Activated T-helper 2 cell treated with anti-CD3 and anti-CD28 coated beads, Interferon-gamma antibody, Interleukin-2, Interleukin-4, amounts not matched to agents 10 μg/mL and 5 μg/mL and 100 μg/mL, durations not matched to agents 14 hours and 24 hours and 36 hours (primary cell): ENCODE results near the gene COG6. TPM values are rescaled to one million over a fixed set of nuclear protein-coding genes. Genes with fewer than 3 reads are reported as not detected.

ENCODE experiments used
- DNase-seq: peaks from one replicate; pipeline ENCODE4 v3.0.0; 2021; ENCODE audit warnings: low spot score
- H3K27ac Mint-ChIP-seq: one replicate; pipeline ENCODE4 v1.8.0; 2021; ENCODE audit warnings: mixed read lengths
- H3K27me3 Mint-ChIP-seq: one replicate; pipeline ENCODE4 v1.8.0; 2021; ENCODE audit warnings: low read depth, mixed read lengths
- H3K36me3 Mint-ChIP-seq: one replicate; pipeline ENCODE4 v1.8.0; 2021; ENCODE audit warnings: low read depth, mixed read lengths
- H3K4me1 Mint-ChIP-seq: one replicate; pipeline ENCODE4 v1.8.0; 2021; ENCODE audit warnings: low read depth, mixed read lengths
- H3K4me3 Mint-ChIP-seq: one replicate; pipeline ENCODE4 v1.8.0; 2021; ENCODE audit warnings: low read depth, mild to moderate bottlenecking, moderate library complexity, mixed read lengths
- H3K9me3 Mint-ChIP-seq: one replicate; pipeline ENCODE4 v1.8.0; 2021; ENCODE audit warnings: mixed read lengths
- intact Hi-C: fragments of 100-400 bp; cut with micrococcal nuclease; formaldehyde crosslinking; loops from one replicate; pipeline ENCODE4 v1.15.1; 2023
- total RNA-seq: library from RNA; stranded (reverse); gene quantifications from 2 replicates; pipeline ENCODE4 v1.2.3, GENCODE V29; 2022

COG6 gene
- total RNA-seq, 1 donor from 2014 or later: 32.4 TPM

GRCh38 chr13:39760521-39760920 lies 105.1 kb downstream of the COG6 start:
- no peak for DNase-seq
- intact Hi-C loops: no loop called here
- Mint-ChIP-seq H3K27ac (no peak overlapping the region), H3K27me3 (no peaks in the 10 kb centered on the region), H3K4me1 (peaks cover 2% of the 10 kb centered on the region), H3K4me3 (no peak overlapping the region), H3K9me3 (no peaks in the 10 kb centered on the region), H3K36me3 (no peaks in the 10 kb centered on the region)

- DNase-seq: no peak
- H3K4me1 Mint-ChIP-seq: peaks cover 5% of the 10 kb centered on the region
- H3K27me3 Mint-ChIP-seq: no peaks in the 10 kb centered on the region
- no peak overlapping the region for H3K27ac Mint-ChIP-seq
- H3K4me3 Mint-ChIP-seq: no peak overlapping the region
- H3K36me3 Mint-ChIP-seq: no peaks in the 10 kb centered on the region
- intact Hi-C loops: loop anchor here (5.0 kb wide), 1 partner anchor 916 kb away; no protein-coding TSS in a partner anchor
- H3K9me3 Mint-ChIP-seq: no peaks in the 10 kb centered on the region
These were observed 110.5 kb downstream of the COG6 start for GRCh38 chr13:39765801-39766463.

GRCh38 chr13:39766464-39767158 lies 111.1 kb downstream of the COG6 start:
- Mint-ChIP-seq H3K27me3 (no peaks in the 10 kb centered on the region), H3K4me3 (no peak overlapping the region), H3K36me3 (no peaks in the 10 kb centered on the region), H3K9me3 (no peaks in the 10 kb centered on the region), H3K27ac (no peak overlapping the region), H3K4me1 (peaks cover 4% of the 10 kb centered on the region)
- DNase-seq: no peak
- intact Hi-C loops: loop anchor here (5.0 kb wide), 1 partner anchor 916 kb away; no protein-coding TSS in a partner anchor

- H3K27ac Mint-ChIP-seq: no peak overlapping the region
- peaks cover 3% of the 10 kb centered on the region for H3K9me3 Mint-ChIP-seq
- peaks cover 4% of the 10 kb centered on the region for H3K4me1 Mint-ChIP-seq
- no peak overlapping the region for H3K4me3 Mint-ChIP-seq
- H3K27me3 Mint-ChIP-seq: no peaks in the 10 kb centered on the region
- H3K36me3 Mint-ChIP-seq: no peaks in the 10 kb centered on the region
- intact Hi-C loops: loop anchor here (5.0 kb wide), 1 partner anchor 914 kb away; no protein-coding TSS in a partner anchor
- no peak for DNase-seq
These were observed 112.5 kb downstream of the COG6 start for GRCh38 chr13:39767791-39768517.

- Mint-ChIP-seq H3K9me3 (peaks cover 3% of the 10 kb centered on the region), H3K4me3 (no peak overlapping the region), H3K27me3 (no peaks in the 10 kb centered on the region), H3K36me3 (no peaks in the 10 kb centered on the region), H3K27ac (no peak overlapping the region), H3K4me1 (peaks cover 4% of the 10 kb centered on the region)
- no peak for DNase-seq
- intact Hi-C loops: loop anchor here (5.0 kb wide), 1 partner anchor 913 kb away; no protein-coding TSS in a partner anchor
These were observed 113.5 kb downstream of the COG6 start for GRCh38 chr13:39768962-39769361.

GRCh38 chr13:39770221-39771090 lies 115.0 kb downstream of the COG6 start:
- Mint-ChIP-seq H3K27ac (no peak overlapping the region), H3K9me3 (peaks cover 3% of the 10 kb centered on the region), H3K27me3 (no peaks in the 10 kb centered on the region), H3K4me3 (no peak overlapping the region), H3K4me1 (peaks cover 4% of the 10 kb centered on the region), H3K36me3 (no peaks in the 10 kb centered on the region)
- intact Hi-C loops: loop anchor here (10.0 kb wide), 1 partner anchor 454 kb away; no protein-coding TSS in a partner anchor
- DNase-seq: no peak

GRCh38 chr13:39773833-39774232 lies 118.4 kb downstream of the COG6 start:
- intact Hi-C loops: loop anchor here (10.0 kb wide), 1 partner anchor 451 kb away; no protein-coding TSS in a partner anchor
- DNase-seq: no peak
- H3K4me3 Mint-ChIP-seq: no peak overlapping the region
- H3K36me3 Mint-ChIP-seq: peaks cover 11% of the 10 kb centered on the region
- peaks cover 30% of the 10 kb centered on the region for H3K4me1 Mint-ChIP-seq
- no peak overlapping the region for H3K27ac Mint-ChIP-seq
- no peaks in the 10 kb centered on the region for H3K27me3 Mint-ChIP-seq
- H3K9me3 Mint-ChIP-seq: peaks cover 20% of the 10 kb centered on the region

- peak overlapping the region; percentile 86 for H3K27ac Mint-ChIP-seq
- H3K4me3 Mint-ChIP-seq: peak overlapping the region; percentile 28
- DNase-seq: no peak
- peaks cover 11% of the 10 kb centered on the region for H3K36me3 Mint-ChIP-seq
- intact Hi-C loops: loop anchor here (1.0 to 10.0 kb wide), 8 partner anchors 88 to 742 kb away; no protein-coding TSS in a partner anchor
- peaks cover 24% of the 10 kb centered on the region for H3K9me3 Mint-ChIP-seq
- peaks cover 43% of the 10 kb centered on the region for H3K4me1 Mint-ChIP-seq
- H3K27me3 Mint-ChIP-seq: no peaks in the 10 kb centered on the region
These were observed 121.0 kb downstream of the COG6 start for GRCh38 chr13:39776439-39776838.

- Mint-ChIP-seq H3K36me3 (peaks cover 11% of the 10 kb centered on the region), H3K9me3 (peaks cover 24% of the 10 kb centered on the region), H3K27me3 (no peaks in the 10 kb centered on the region), H3K4me3 (no peak overlapping the region), H3K27ac (peak overlapping the region; percentile 86), H3K4me1 (peaks cover 47% of the 10 kb centered on the region)
- DNase-seq: no peak
- intact Hi-C loops: loop anchor here (1.0 to 10.0 kb wide), 13 partner anchors 10 to 1000 kb away; no protein-coding TSS in a partner anchor
These were observed 121.6 kb downstream of the COG6 start for GRCh38 chr13:39777021-39777420.

GRCh38 chr13:39777527-39778061 lies 122.1 kb downstream of the COG6 start:
- peaks cover 11% of the 10 kb centered on the region for H3K36me3 Mint-ChIP-seq
- intact Hi-C loops: loop anchor here (1.0 to 10.0 kb wide), 13 partner anchors 10 to 1000 kb away; no protein-coding TSS in a partner anchor
- no peaks in the 10 kb centered on the region for H3K27me3 Mint-ChIP-seq
- H3K4me1 Mint-ChIP-seq: peaks cover 50% of the 10 kb centered on the region
- H3K4me3 Mint-ChIP-seq: no peak overlapping the region
- H3K27ac Mint-ChIP-seq: peak overlapping the region; percentile 86
- H3K9me3 Mint-ChIP-seq: peaks cover 24% of the 10 kb centered on the region
- no peak for DNase-seq

GRCh38 chr13:39779337-39780265 lies 124.1 kb downstream of the COG6 start:
- no peak for DNase-seq
- H3K4me1 Mint-ChIP-seq: peaks cover 52% of the 10 kb centered on the region

More at GRCh38 chr13:39779337-39780265, 124.1 kb downstream of the COG6 start:
- Mint-ChIP-seq H3K27me3 (no peaks in the 10 kb centered on the region), H3K9me3 (peaks cover 21% of the 10 kb centered on the region), H3K27ac (no peak overlapping the region), H3K4me3 (no peak overlapping the region), H3K36me3 (peaks cover 11% of the 10 kb centered on the region)
- intact Hi-C loops: loop anchor here (5.0 to 10.0 kb wide), 2 partner anchors 88 to 445 kb away; no protein-coding TSS in a partner anchor
